C4-2B (cell line): ENCODE data around the gene NAA40.

ENCODE experiments used
- ZFX ChIP-seq: fragments of 450-650 bp; IDR thresholded peaks from 2 replicates; pipeline ENCODE4 v1.6.1; 2017
- TF ChIP-seq, protein P1 (sequence below): fragments of 450-650 bp; conservative IDR thresholded peaks from 2 replicates; pipeline ENCODE4 v1.5.1; 2017; ENCODE audit warnings: mild to moderate bottlenecking

DNA sequence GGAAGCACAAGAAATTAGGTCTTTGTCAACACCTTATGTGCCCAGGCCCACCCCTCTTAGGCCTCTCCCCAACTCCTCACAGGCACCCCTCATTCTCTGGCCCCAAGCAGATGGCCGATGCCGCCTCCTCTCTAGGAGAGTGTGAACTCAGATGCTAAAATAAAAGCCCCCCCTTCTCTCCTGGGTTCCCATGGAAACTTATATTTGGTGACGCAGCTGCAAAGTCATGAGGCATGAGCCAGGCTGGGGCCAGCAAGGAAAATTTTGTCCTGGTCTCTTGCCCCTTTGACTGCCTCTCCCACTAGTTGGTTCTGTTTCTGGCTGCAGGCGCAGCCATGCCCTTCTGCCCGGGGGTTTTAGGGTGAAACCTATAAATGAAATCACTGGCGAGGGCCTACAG is 33.6 kb upstream of the NAA40 start:
- TF ChIP-seq, protein P1, sequence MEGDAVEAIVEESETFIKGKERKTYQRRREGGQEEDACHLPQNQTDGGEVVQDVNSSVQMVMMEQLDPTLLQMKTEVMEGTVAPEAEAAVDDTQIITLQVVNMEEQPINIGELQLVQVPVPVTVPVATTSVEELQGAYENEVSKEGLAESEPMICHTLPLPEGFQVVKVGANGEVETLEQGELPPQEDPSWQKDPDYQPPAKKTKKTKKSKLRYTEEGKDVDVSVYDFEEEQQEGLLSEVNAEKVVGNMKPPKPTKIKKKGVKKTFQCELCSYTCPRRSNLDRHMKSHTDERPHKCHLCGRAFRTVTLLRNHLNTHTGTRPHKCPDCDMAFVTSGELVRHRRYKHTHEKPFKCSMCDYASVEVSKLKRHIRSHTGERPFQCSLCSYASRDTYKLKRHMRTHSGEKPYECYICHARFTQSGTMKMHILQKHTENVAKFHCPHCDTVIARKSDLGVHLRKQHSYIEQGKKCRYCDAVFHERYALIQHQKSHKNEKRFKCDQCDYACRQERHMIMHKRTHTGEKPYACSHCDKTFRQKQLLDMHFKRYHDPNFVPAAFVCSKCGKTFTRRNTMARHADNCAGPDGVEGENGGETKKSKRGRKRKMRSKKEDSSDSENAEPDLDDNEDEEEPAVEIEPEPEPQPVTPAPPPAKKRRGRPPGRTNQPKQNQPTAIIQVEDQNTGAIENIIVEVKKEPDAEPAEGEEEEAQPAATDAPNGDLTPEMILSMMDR: no peak
- no peak for TF ChIP-seq ZFX
